HFFc6 (cell line): ENCODE results near the gene ETV1. TPM values are rescaled to one million over a fixed set of nuclear protein-coding genes. Genes with fewer than 3 reads are reported as not detected.

Experiments used
- DNase-seq: peaks from one replicate; pipeline ENCODE4 v3.0.0-alpha.2; 2018
- H3K27ac Mint-ChIP-seq: 2 replicates; pipeline ENCODE4 v1.8.0; 2020; ENCODE audit warnings: mild to moderate bottlenecking, mixed read lengths
- H3K27me3 Mint-ChIP-seq: 2 replicates; pipeline ENCODE4 v1.8.0; 2021; ENCODE audit warnings: mild to moderate bottlenecking, moderate library complexity, mixed read lengths; ENCODE audit not compliant: insufficient read depth
- H3K36me3 Mint-ChIP-seq: 2 replicates; pipeline ENCODE4 v1.8.0; 2021; ENCODE audit warnings: low read depth, mixed read lengths
- H3K4me1 Mint-ChIP-seq: 2 replicates; pipeline ENCODE4 v1.8.0; 2020; ENCODE audit warnings: low read depth, mixed read lengths
- H3K4me3 Mint-ChIP-seq: 2 replicates; pipeline ENCODE4 v1.8.0; 2020; ENCODE audit warnings: mild to moderate bottlenecking, moderate library complexity, mixed read lengths
- H3K9me3 Mint-ChIP-seq: 2 replicates; pipeline ENCODE4 v1.8.0; 2020; ENCODE audit warnings: mild to moderate bottlenecking, mixed read lengths
- total RNA-seq, 6 experiments: library from RNA; stranded (reverse); fragmentation: NEBNext Ultra II Directional; extraction: Animal tissue kit (Norgen Biotek cat#: 25700); gene quantifications; 2 replicates in 1 of 6; 3 replicates in 5 of 6; pipeline ENCODE4 v1.2.3, GENCODE V29; 2021
- TF ChIP-seq, protein P1 (sequence below): fragments of 200-600 bp; sonication (generic); IDR thresholded peaks from 2 replicates; pipeline ENCODE4 v1.5.0; 2021; ENCODE audit warnings: antibody characterized with exemption, mild to moderate bottlenecking

Gene ETV1
- total RNA-seq, 6 experiments from 2014 or later = 13.4 to 25.7 (median 23.6) TPM

DNA sequence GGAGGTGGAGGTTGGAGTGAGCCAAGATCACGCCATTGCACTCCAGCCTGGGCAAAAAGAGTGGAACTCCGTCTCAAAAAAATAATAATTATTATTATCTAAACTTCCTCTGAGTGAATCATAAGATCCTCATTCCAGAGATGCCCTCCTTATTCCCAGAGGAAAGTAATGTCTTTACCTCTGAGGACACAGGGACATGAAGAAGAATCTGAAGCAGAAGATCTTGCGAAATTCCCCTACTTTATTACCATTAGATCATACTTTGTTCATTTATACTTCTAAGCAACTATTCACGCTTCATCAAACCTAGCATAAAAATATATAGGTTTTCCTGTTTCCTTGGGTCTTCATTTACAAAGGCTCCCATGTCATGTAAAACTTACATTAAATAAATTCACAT is 143.1 kb downstream of the ETV1 start:
- Mint-ChIP-seq H3K9me3 (no peaks in the 10 kb centered on the region), H3K36me3 (no peaks in the 10 kb centered on the region), H3K27me3 (peaks cover 4% of the 10 kb centered on the region; the same call in 1 of the 2 replicates), H3K4me3 (no peak overlapping the region), H3K4me1 (peaks cover 55% of the 10 kb centered on the region), H3K27ac (no peak overlapping the region)
- no peak for DNase-seq
- TF ChIP-seq, protein P1, sequence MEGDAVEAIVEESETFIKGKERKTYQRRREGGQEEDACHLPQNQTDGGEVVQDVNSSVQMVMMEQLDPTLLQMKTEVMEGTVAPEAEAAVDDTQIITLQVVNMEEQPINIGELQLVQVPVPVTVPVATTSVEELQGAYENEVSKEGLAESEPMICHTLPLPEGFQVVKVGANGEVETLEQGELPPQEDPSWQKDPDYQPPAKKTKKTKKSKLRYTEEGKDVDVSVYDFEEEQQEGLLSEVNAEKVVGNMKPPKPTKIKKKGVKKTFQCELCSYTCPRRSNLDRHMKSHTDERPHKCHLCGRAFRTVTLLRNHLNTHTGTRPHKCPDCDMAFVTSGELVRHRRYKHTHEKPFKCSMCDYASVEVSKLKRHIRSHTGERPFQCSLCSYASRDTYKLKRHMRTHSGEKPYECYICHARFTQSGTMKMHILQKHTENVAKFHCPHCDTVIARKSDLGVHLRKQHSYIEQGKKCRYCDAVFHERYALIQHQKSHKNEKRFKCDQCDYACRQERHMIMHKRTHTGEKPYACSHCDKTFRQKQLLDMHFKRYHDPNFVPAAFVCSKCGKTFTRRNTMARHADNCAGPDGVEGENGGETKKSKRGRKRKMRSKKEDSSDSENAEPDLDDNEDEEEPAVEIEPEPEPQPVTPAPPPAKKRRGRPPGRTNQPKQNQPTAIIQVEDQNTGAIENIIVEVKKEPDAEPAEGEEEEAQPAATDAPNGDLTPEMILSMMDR = no peak

DNA sequence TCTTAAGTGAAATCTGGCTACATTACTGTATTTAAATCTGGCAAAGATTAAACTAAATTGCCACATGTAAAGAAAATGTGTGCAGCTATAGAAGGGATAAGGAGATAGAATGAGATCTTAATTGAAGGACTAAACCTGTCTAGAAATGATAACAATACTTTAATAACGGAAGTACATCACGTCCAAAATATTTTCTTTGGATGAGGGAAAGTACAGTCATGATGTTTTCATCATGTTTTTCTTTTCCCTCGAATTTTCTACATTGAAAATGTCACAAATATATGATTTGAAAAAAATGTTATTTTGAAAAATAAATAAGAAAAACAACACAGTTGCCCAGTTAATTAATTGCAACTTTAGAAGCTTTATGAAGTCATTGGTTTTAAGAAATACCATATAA is 143.9 kb downstream of the ETV1 start:
- H3K27me3 Mint-ChIP-seq = peaks cover 4% of the 10 kb centered on the region; the same call in 1 of the 2 replicates
- no peak overlapping the region for H3K27ac Mint-ChIP-seq
- no peaks in the 10 kb centered on the region for H3K9me3 Mint-ChIP-seq
- no peak for DNase-seq
- TF ChIP-seq, protein P1 = no peak
- H3K4me3 Mint-ChIP-seq = no peak overlapping the region
- peaks cover 47% of the 10 kb centered on the region for H3K4me1 Mint-ChIP-seq
- H3K36me3 Mint-ChIP-seq = no peaks in the 10 kb centered on the region

DNA sequence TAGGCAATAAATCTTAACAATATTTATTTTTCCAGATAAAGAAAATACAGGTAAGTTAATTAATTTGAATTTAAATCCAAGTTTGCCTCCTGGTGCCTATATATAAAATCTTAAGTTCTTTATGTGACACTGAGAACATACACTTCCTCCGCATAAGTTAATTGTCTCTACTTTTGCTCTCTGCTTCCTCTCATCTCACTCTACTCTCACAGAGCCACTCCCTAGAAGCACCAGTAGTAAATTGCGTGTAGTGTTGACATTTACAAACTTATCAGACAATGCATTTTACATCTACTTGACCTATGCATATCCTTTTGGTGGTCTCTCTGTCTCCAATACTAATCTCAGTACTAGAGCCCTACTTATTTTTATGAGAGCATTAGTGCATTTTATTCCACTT is 144.5 kb downstream of the ETV1 start:
- Mint-ChIP-seq H3K9me3 (no peaks in the 10 kb centered on the region), H3K4me3 (no peak overlapping the region), H3K36me3 (no peaks in the 10 kb centered on the region), H3K4me1 (peaks cover 43% of the 10 kb centered on the region), H3K27me3 (peaks cover 4% of the 10 kb centered on the region; the same call in 1 of the 2 replicates), H3K27ac (no peak overlapping the region)
- DNase-seq = no peak
- TF ChIP-seq, protein P1 = no peak

DNA sequence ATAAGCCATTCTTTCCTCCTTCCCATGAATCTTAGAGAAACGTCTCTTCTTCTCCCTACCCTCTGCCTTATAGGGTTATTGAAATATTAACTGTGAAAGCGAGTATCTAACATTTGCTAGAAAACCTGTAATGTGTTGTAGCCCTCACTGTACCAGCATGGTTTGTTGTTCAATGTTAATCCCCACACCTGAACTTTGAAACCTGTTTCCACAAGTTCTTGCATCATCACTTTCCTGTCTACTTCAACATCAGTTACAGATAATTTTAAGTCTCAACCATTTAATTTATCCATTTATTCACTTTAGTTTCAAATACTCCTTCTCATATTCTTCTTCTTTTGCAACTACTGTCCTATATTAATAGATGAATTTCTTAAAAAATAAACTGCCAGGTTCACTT is 148.2 kb downstream of the ETV1 start:
- DNase-seq = no peak
- H3K27ac Mint-ChIP-seq = no peak overlapping the region
- TF ChIP-seq, protein P1 = no peak
- H3K4me3 Mint-ChIP-seq = no peak overlapping the region
- no peaks in the 10 kb centered on the region for H3K36me3 Mint-ChIP-seq
- no peaks in the 10 kb centered on the region for H3K9me3 Mint-ChIP-seq
- H3K4me1 Mint-ChIP-seq = peaks cover 10% of the 10 kb centered on the region
- peaks cover 2% of the 10 kb centered on the region; the same call in 1 of the 2 replicates for H3K27me3 Mint-ChIP-seq
